Fibroblast of lung (primary cell): ENCODE results near the gene SLC12A6. TPM values are rescaled to one million over a fixed set of nuclear protein-coding genes. Genes with fewer than 3 reads are reported as not detected.
"Not testable (repeated sequence)": the region's sequence is repeated elsewhere in the genome, so short reads cannot be mapped to it uniquely, and the experiment has no call there.

Experiments used
- DNase-seq, 2 donors: peaks; one replicate each; pipeline versions ENCODE4 v3.0.0 to v3.0.0-alpha.2; 2010; ENCODE audit warnings: low read depth in 2 of 2
- H2AFZ ChIP-seq: 2 replicates; pipeline ENCODE4 v1.5.1; 2012; ENCODE audit warnings: low read length, control low read depth, inconsistent platforms
- H3K27ac ChIP-seq: 2 replicates; pipeline ENCODE4 v1.5.1; 2011; ENCODE audit warnings: low read length, control low read depth; ENCODE audit not compliant: insufficient read depth
- H3K27me3 ChIP-seq: 2 replicates; pipeline ENCODE4 v1.5.1; 2011; ENCODE audit warnings: mild to moderate bottlenecking, low read length; ENCODE audit not compliant: control insufficient read depth, insufficient read depth
- H3K36me3 ChIP-seq: 2 replicates; pipeline ENCODE4 v1.5.1; 2011; ENCODE audit warnings: low read length; ENCODE audit not compliant: control insufficient read depth, insufficient read depth
- H3K4me1 ChIP-seq: 2 replicates; pipeline ENCODE4 v1.5.1; 2011; ENCODE audit warnings: low read length; ENCODE audit not compliant: control insufficient read depth, insufficient read depth; ENCODE audit errors: extremely low read depth
- H3K4me2 ChIP-seq: 2 replicates; pipeline ENCODE4 v1.5.1; 2011; ENCODE audit warnings: low read length, control low read depth; ENCODE audit not compliant: insufficient read depth; ENCODE audit errors: extremely low read depth
- H3K4me3 ChIP-seq, 4 experiments: fragments of 200-600 bp in 1 of 4; sonication (generic) in 1 of 4; replicated peaks in 1 of 4; 2 replicates each; pipeline ENCODE4 v1.5.1; 2011 to 2016; ENCODE audit warnings: low read length in 4 of 4, low read depth in 3 of 4, mild to moderate bottlenecking in 3 of 4, control low read depth in 2 of 4, inconsistent platforms in 1 of 4, mixed read lengths in 1 of 4; ENCODE audit not compliant: insufficient read depth in 1 of 4; ENCODE audit errors: control extremely low read depth in 1 of 4
- H3K79me2 ChIP-seq: 2 replicates; pipeline ENCODE4 v1.5.1; 2012; ENCODE audit warnings: mild to moderate bottlenecking, low read length, inconsistent platforms; ENCODE audit not compliant: control insufficient read depth, insufficient read depth
- H3K9ac ChIP-seq: 2 replicates; pipeline ENCODE4 v1.5.1; 2011; ENCODE audit warnings: mild to moderate bottlenecking, low read length, control low read depth; ENCODE audit not compliant: insufficient read depth
- H3K9me3 ChIP-seq: 2 replicates; pipeline ENCODE4 v1.5.1; 2012; ENCODE audit warnings: low read depth, low read length; ENCODE audit not compliant: control insufficient read depth, insufficient read depth
- H4K20me1 ChIP-seq: 2 replicates; pipeline ENCODE4 v1.5.1; 2011; ENCODE audit warnings: low read length; ENCODE audit not compliant: control insufficient read depth, insufficient read depth; ENCODE audit errors: extremely low read depth
- CTCF ChIP-seq, 2 donors: IDR thresholded peaks in 1 of 2; conservative IDR thresholded peaks in 1 of 2; 1 replicate in 1 of 2; 2 replicates in 1 of 2; pipeline ENCODE4 v1.5.1; 2011 to 2012; ENCODE audit warnings: low read length in 2 of 2, control low read depth in 1 of 2, inconsistent platforms in 1 of 2, low read depth in 1 of 2, mild to moderate bottlenecking in 1 of 2
- EZH2 ChIP-seq: IDR thresholded peaks from 2 replicates; pipeline ENCODE4 v1.5.1; 2012; ENCODE audit warnings: low read length, control low read depth, mild to moderate bottlenecking; ENCODE audit errors: missing control alignments
- polyA plus RNA-seq, 2 donors: library from polyadenylated mRNA; depleted of rRNA in 1 of 2; stranded (reverse) in 1 of 2; unstranded in 1 of 2; fragments of >200 nt; gene quantifications; 2 replicates each; pipeline ENCODE4 v1.2.1, GENCODE V29; 2011 to 2012; ENCODE audit warnings: missing spikeins in 1 of 2
- total RNA-seq: library from RNA; depleted of rRNA; stranded (reverse); fragments of >200 nt; gene quantifications from 2 replicates; pipeline ENCODE4 v1.2.1, GENCODE V29; 2014

SLC12A6 gene
- total and polyA plus RNA-seq, 2 donors (not counting 1 experiment from before 2014, with no cell fraction given), result 19.2 to 26.9 TPM

GRCh38 chr15:34203305-34203704 is 134.3 kb downstream of the SLC12A6 start:
- Histone ChIP-seq H3K27me3 (no peaks in the 10 kb centered on the region), H3K4me2 (no peak overlapping the region), H3K9me3 (no peaks in the 10 kb centered on the region), H4K20me1 (no peaks in the 10 kb centered on the region), H3K27ac (no peak overlapping the region), H3K4me3 (no peak overlapping the region), H3K79me2 (peaks cover 88% of the 10 kb centered on the region), H3K4me1 (no peaks in the 10 kb centered on the region), H3K9ac (no peak overlapping the region), H3K36me3 (no peaks in the 10 kb centered on the region), H2AFZ (no peak overlapping the region)
- TF ChIP-seq EZH2 (no peak), CTCF (conservative IDR thresholded peaks at IDR 0.05 in 1 of 2, IDR thresholded peaks at IDR 0.05 in 1 of 2; ENCODE audit: low read depth in 1 of 2, low read length in 2 of 2) (no peak)
- DNase-seq, result no peak

GRCh38 chr15:34193272-34193671 is 144.3 kb downstream of the SLC12A6 start:
- not testable (repeated sequence) for H3K36me3 ChIP-seq, H2AFZ ChIP-seq, H3K9me3 ChIP-seq, H3K27me3 ChIP-seq, DNase-seq, H3K4me1 ChIP-seq, H3K27ac ChIP-seq, H4K20me1 ChIP-seq, H3K4me3 ChIP-seq, H3K9ac ChIP-seq, H3K4me2 ChIP-seq
- H3K79me2 ChIP-seq, result peaks cover 67% of the 10 kb centered on the region

GRCh38 chr15:34188711-34189110 is 148.9 kb downstream of the SLC12A6 start:
- H3K4me2 ChIP-seq, result no peak overlapping the region
- no peaks in the 10 kb centered on the region for H3K27me3 ChIP-seq
- H3K4me1 ChIP-seq, result no peaks in the 10 kb centered on the region
- no peaks in the 10 kb centered on the region for H3K9me3 ChIP-seq
- no peaks in the 10 kb centered on the region for H3K36me3 ChIP-seq
- no peaks in the 10 kb centered on the region for H4K20me1 ChIP-seq
- DNase-seq, result peak in 1 of 2 donors; percentile 20
- H3K4me3 ChIP-seq, result no peak overlapping the region
- no peak overlapping the region for H3K9ac ChIP-seq
- no peak overlapping the region for H2AFZ ChIP-seq
- H3K27ac ChIP-seq, result no peak overlapping the region
- peaks cover 59% of the 10 kb centered on the region for H3K79me2 ChIP-seq
- TF ChIP-seq EZH2, result no peak
- TF ChIP-seq CTCF (conservative IDR thresholded peaks at IDR 0.05 in 1 of 2, IDR thresholded peaks at IDR 0.05 in 1 of 2; ENCODE audit: low read depth in 1 of 2, low read length in 2 of 2), result no peak
